ENCODE data around the gene RUNX1.

RUNX1 gene

GRCh38 chr21:34857122-34857713 is 191.9 kb downstream of the RUNX1 start:
- no peak for DNase-seq (ENCODE audit: low read depth, low spot score)

- DNase-seq (ENCODE audit: low read depth, low spot score), result no peak
These were observed 196.7 kb downstream of the RUNX1 start for GRCh38 chr21:34852448-34852847.

- DNase-seq (ENCODE audit: low read depth, low spot score), result no peak
These were observed 198.9 kb downstream of the RUNX1 start for GRCh38 chr21:34850166-34850690.

- no peak for DNase-seq (ENCODE audit: low read depth, low spot score)
These were observed 202.4 kb downstream of the RUNX1 start for GRCh38 chr21:34846601-34847112.

- no peak for DNase-seq (ENCODE audit: low read depth, low spot score)
These were observed 203.3 kb downstream of the RUNX1 start for GRCh38 chr21:34845521-34846451.

- no peak for DNase-seq (ENCODE audit: low read depth, low spot score)
These were observed 204.2 kb downstream of the RUNX1 start for GRCh38 chr21:34844924-34845238.

- no peak for DNase-seq (ENCODE audit: low read depth, low spot score)
These were observed 204.8 kb downstream of the RUNX1 start for GRCh38 chr21:34844013-34844923.

GRCh38 chr21:34843562-34843961 is 205.5 kb downstream of the RUNX1 start:
- no peak for DNase-seq (ENCODE audit: low read depth, low spot score)

- no peak for DNase-seq (ENCODE audit: low read depth, low spot score)
These were observed 207.9 kb downstream of the RUNX1 start for GRCh38 chr21:34841154-34841553.

- no peak for DNase-seq (ENCODE audit: low read depth, low spot score)
These were observed 208.4 kb downstream of the RUNX1 start for GRCh38 chr21:34840693-34841092.

GRCh38 chr21:34838956-34839820 is 209.9 kb downstream of the RUNX1 start:
- DNase-seq (ENCODE audit: low read depth, low spot score), result no peak

GRCh38 chr21:34836933-34837505 is 212.1 kb downstream of the RUNX1 start:
- no peak for DNase-seq (ENCODE audit: low read depth, low spot score)

- no peak for DNase-seq (ENCODE audit: low read depth, low spot score)
These were observed 212.8 kb downstream of the RUNX1 start for GRCh38 chr21:34836103-34836932.

- no peak for DNase-seq (ENCODE audit: low read depth, low spot score)
These were observed 213.6 kb downstream of the RUNX1 start for GRCh38 chr21:34835526-34835925.

- DNase-seq (ENCODE audit: low read depth, low spot score), result no peak
These were observed 214.1 kb downstream of the RUNX1 start for GRCh38 chr21:34834852-34835501.

GRCh38 chr21:34834290-34834689 is 214.8 kb downstream of the RUNX1 start:
- DNase-seq (ENCODE audit: low read depth, low spot score), result no peak

GRCh38 chr21:34833465-34833864 is 215.6 kb downstream of the RUNX1 start:
- DNase-seq (ENCODE audit: low read depth, low spot score), result no peak

- no peak for DNase-seq (ENCODE audit: low read depth, low spot score)
These were observed 218.5 kb downstream of the RUNX1 start for GRCh38 chr21:34830386-34831170.

Data from activated naive CD8-positive, alpha-beta T cell treated with anti-CD3 and anti-CD28 coated beads, Interleukin-2, amount 50 U/mL, for 16 hours (primary cell).